K562 (cell line): ENCODE measurements around the gene NOD2. TPM values are rescaled to one million over a fixed set of nuclear protein-coding genes. Genes with fewer than 3 reads are reported as not detected.

Experiments
- ATAC-seq: fragments of 200-7000 bp; cut with Tn5 transposase; 3 replicates; pipeline ENCODE4 v1.9.1; 2020; ENCODE audit warnings: moderate library complexity
- BruUV-seq: library from RNA; stranded (reverse); fragments of 400-500 nt; replicated peaks from 2 replicates; lab custom pipeline; 2021; lab: Mats Ljungman, UMichigan
- CTCF ChIA-PET: fragments of 300-600 bp; formaldehyde crosslinking; extraction: SDS; loops from one replicate; lab custom pipeline; 2021; ENCODE audit warnings: low intra/inter-chr PET ratio; lab: Yijun Ruan, JAX
- POLR2A ChIA-PET: fragments of 300-600, 350-650 bp; sonication (Branson Sonifier 250); formaldehyde crosslinking; extraction: SDS; loops from one replicate; lab custom pipeline; 2021; ENCODE audit warnings: antibody characterized with exemption, inconsistent platforms; lab: Yijun Ruan, JAX
- DNase-seq, 4 experiments: peaks; one replicate each; pipeline versions ENCODE4 v3.0.0 to v3.0.0-alpha.2; 2011 to 2018; ENCODE audit warnings: low spot score in 3 of 4, mixed read lengths in 3 of 4; ENCODE audit errors: extremely low read depth in 1 of 4
- FAIRE-seq: peaks from 2 replicates; lab custom pipeline; 2011; peaks lifted over from hg19 to GRCh38; lab: Jason Lieb, UNC
- H2AFZ ChIP-seq: 2 replicates; pipeline ENCODE4 v1.6.0; 2011; ENCODE audit warnings: low read depth, low read length, control low read depth, inconsistent platforms
- H3K27ac ChIP-seq: fragments of 200-600 bp; 3 replicates; pipeline ENCODE4 v1.8.0; 2011; ENCODE audit warnings: low read depth, mild to moderate bottlenecking, control low read depth, inconsistent platforms, low read length, moderate library complexity, mixed read lengths; ENCODE audit errors: extremely low read depth
- H3K27me3 ChIP-seq, 2 experiments: fragments of 300-600 bp in 1 of 2; 2 replicates in 1 of 2; 3 replicates in 1 of 2; pipeline versions ENCODE4 v1.6.0 to v1.8.0; 2011; ENCODE audit warnings: inconsistent platforms in 2 of 2, low read length in 2 of 2, mild to moderate bottlenecking in 1 of 2, mixed read lengths in 1 of 2, moderate library complexity in 1 of 2; ENCODE audit not compliant: control insufficient read depth in 2 of 2, insufficient read depth in 2 of 2
- H3K36me3 ChIP-seq: fragments of 300-600 bp; 3 replicates; pipeline ENCODE4 v1.8.0; 2011; ENCODE audit warnings: mild to moderate bottlenecking, low read length, inconsistent platforms; ENCODE audit not compliant: control insufficient read depth, insufficient read depth
- H3K4me1 ChIP-seq, 2 experiments: fragments of 200-600 bp in 1 of 2; replicated peaks in 1 of 2; 2 replicates in 1 of 2; 3 replicates in 1 of 2; pipeline versions ENCODE4 v1.5.1 to v1.8.0; 2011; ENCODE audit warnings: inconsistent platforms in 2 of 2, low read length in 2 of 2, mild to moderate bottlenecking in 1 of 2, mixed read lengths in 1 of 2, moderate library complexity in 1 of 2; ENCODE audit not compliant: control insufficient read depth in 2 of 2, insufficient read depth in 2 of 2
- H3K4me2 ChIP-seq: 2 replicates; pipeline ENCODE4 v1.6.1; 2011; ENCODE audit warnings: low read length, control low read depth, inconsistent platforms, mixed read lengths; ENCODE audit not compliant: insufficient read depth
- H3K4me3 ChIP-seq: fragments of 200-600 bp; sonication (generic), shearing (Covaris generic); 2 replicates; pipeline ENCODE4 v1.5.1; 2016; ENCODE audit warnings: control low read depth, inconsistent platforms
- H3K79me2 ChIP-seq: fragments of 200-600 bp; 3 replicates; pipeline ENCODE4 v1.8.0; 2011; ENCODE audit warnings: low read length, inconsistent platforms; ENCODE audit not compliant: control insufficient read depth, insufficient read depth
- H3K9ac ChIP-seq, 2 experiments: 2 replicates each; pipeline versions ENCODE4 v1.6.0 to v1.6.1; 2011; ENCODE audit warnings: low read depth in 2 of 2, low read length in 2 of 2, control low read depth in 1 of 2, inconsistent platforms in 1 of 2, mild to moderate bottlenecking in 1 of 2, mixed read lengths in 1 of 2; ENCODE audit not compliant: insufficient read depth in 1 of 2
- H3K9me1 ChIP-seq: one replicate; pipeline ENCODE4 v1.6.0; 2011; ENCODE audit warnings: inconsistent platforms, mild to moderate bottlenecking, low read length, moderate library complexity; ENCODE audit not compliant: control insufficient read depth, insufficient read depth
- H3K9me3 ChIP-seq: replicated peaks from 2 replicates; pipeline ENCODE4 v1.5.1; 2011; ENCODE audit warnings: low read depth, low read length, inconsistent platforms; ENCODE audit not compliant: control insufficient read depth, insufficient read depth
- H4K20me1 ChIP-seq: replicated peaks from 2 replicates; pipeline ENCODE4 v1.6.1; 2011; ENCODE audit warnings: low read length, inconsistent platforms, mixed read lengths; ENCODE audit not compliant: control insufficient read depth, insufficient read depth
- CAMTA2 ChIP-seq: fragments of 250-450 bp; sonication (Bioruptor Pico); conservative IDR thresholded peaks from 2 replicates; pipeline ENCODE4 v1.5.1; 2022
- FOXM1 ChIP-seq, 2 experiments: fragments of 450-650 bp in 1 of 2; sonication (generic) in 1 of 2; formaldehyde crosslinking in 1 of 2; IDR thresholded peaks; 2 replicates each; pipeline versions ENCODE4 v1.6.1 to v1.9.0; 2017 to 2022; ENCODE audit warnings: low read depth in 2 of 2, mild to moderate bottlenecking in 2 of 2, missing genetic modification reagents in 1 of 2, moderate library complexity in 1 of 2
- GTF3C2 ChIP-seq: IDR thresholded peaks from 3 replicates; pipeline ENCODE4 v1.6.1; 2011; ENCODE audit warnings: borderline replicate concordance, mild to moderate bottlenecking, moderate library complexity; ENCODE audit not compliant: insufficient read length; ENCODE audit errors: extremely low read depth
- JUNB ChIP-seq: fragments of 450-650 bp; formaldehyde crosslinking; conservative IDR thresholded peaks from 2 replicates; pipeline ENCODE4 v1.4.0; 2020; ENCODE audit warnings: mild to moderate bottlenecking
- KDM4B ChIP-seq, 2 experiments: fragments of 450-650 bp in 1 of 2; sonication (generic) in 1 of 2; IDR thresholded peaks; 2 replicates each; pipeline ENCODE4 v1.6.1; 2016 to 2017; ENCODE audit warnings: borderline replicate concordance in 2 of 2, antibody characterized with exemption in 1 of 2, low read depth in 1 of 2, mild to moderate bottlenecking in 1 of 2
- NFIX ChIP-seq: fragments of 250-450 bp; sonication (Bioruptor Pico); IDR thresholded peaks from 2 replicates; pipeline ENCODE4 v1.4.0; 2020; ENCODE audit warnings: low read depth, mild to moderate bottlenecking, moderate library complexity
- PHB ChIP-seq: fragments of 250-450 bp; sonication (Bioruptor Pico); IDR thresholded peaks from 2 replicates; pipeline ENCODE4 v1.5.0; 2021
- POU5F1 ChIP-seq: fragments of 150-350 bp; IDR thresholded peaks from 2 replicates; pipeline ENCODE4 v1.6.1; 2014; ENCODE audit warnings: borderline replicate concordance, low read length, low read depth, mild to moderate bottlenecking; ENCODE audit not compliant: partially characterized antibody
- PRMT5 ChIP-seq: sonication (generic); formaldehyde crosslinking; IDR thresholded peaks from 2 replicates; pipeline ENCODE4 v1.5.0; 2020; ENCODE audit warnings: missing genetic modification reagents
- RFX1 ChIP-seq: fragments of 450-650 bp; IDR thresholded peaks from 2 replicates; pipeline ENCODE4 v1.6.1; 2016; ENCODE audit warnings: mild to moderate bottlenecking, moderate library complexity
- SIN3A ChIP-seq, 2 experiments: fragments of 150-350 bp in 1 of 2; IDR thresholded peaks; 2 replicates each; pipeline ENCODE4 v1.6.1; 2011 to 2016; ENCODE audit warnings: borderline replicate concordance in 2 of 2, low read depth in 2 of 2, low read length in 2 of 2, mild to moderate bottlenecking in 2 of 2, moderate library complexity in 2 of 2; ENCODE audit not compliant: control insufficient read depth in 1 of 2
- WHSC1 ChIP-seq: IDR thresholded peaks from one replicate; pipeline ENCODE4 v1.6.1; 2012; ENCODE audit warnings: low read length, control low read depth, inconsistent platforms
- ZNF140 ChIP-seq: fragments of 250-450 bp; sonication (Bioruptor Pico); IDR thresholded peaks from 2 replicates; pipeline ENCODE4 v1.8.0; 2021; ENCODE audit warnings: moderate library complexity, mild to moderate bottlenecking, inconsistent platforms
- ZNF668 ChIP-seq: fragments of 250-450 bp; sonication (Bioruptor Pico); IDR thresholded peaks from 2 replicates; pipeline ENCODE4 v1.8.0; 2022; ENCODE audit warnings: mild to moderate bottlenecking, inconsistent platforms
- WGBS: fragments of 100-300 bp; shearing (Covaris generic); methylation state at CpG from one replicate; pipeline ENCODE4 v1.1.6; 2016; ENCODE audit warnings: low coverage, mixed read lengths; ENCODE audit not compliant: insufficient coverage; ENCODE audit errors: missing lambda C conversion rate; 5-methylcytosine and 5-hydroxymethylcytosine counted together
- in situ Hi-C: fragments of 300-500 bp; cut with MboI; formaldehyde crosslinking; loops from 4 replicates; pipeline ENCODE4 v1.15.0; 2018; ENCODE audit warnings: inconsistent platforms, mixed read lengths
- intact Hi-C: fragments of 100-400 bp; cut with micrococcal nuclease; formaldehyde crosslinking; loops from 2 replicates; pipeline ENCODE4 v1.14.2; 2022
- polyA plus RNA-seq, 8 experiments: library from polyadenylated mRNA; depleted of rRNA in 4 of 8; stranded (reverse) in 5 of 8; unstranded in 3 of 8; fragments of >200 nt; fragmentation: Nextera tagmentation in 2 of 8; fragmentation: Illumina TruSeq in 1 of 8; extraction: Ambion mirVana in 2 of 8; extraction: Trizol in 1 of 8; gene quantifications; 2 replicates each; pipeline versions ENCODE4 v1.2.1 to v1.2.3, GENCODE V29; 2011 to 2014; ENCODE audit warnings: inconsistent platforms in 1 of 8, missing spikeins in 1 of 8
- total RNA-seq, 7 experiments: library from RNA; depleted of rRNA in 6 of 7; stranded (reverse); fragments of >200 nt in 6 of 7; fragmentation: Illumina TruSeq in 2 of 7; extraction: Trizol in 2 of 7; gene quantifications; 2 replicates each; pipeline versions ENCODE4 v1.2.1 to v1.2.3, GENCODE V29; 2011 to 2021; ENCODE audit warnings: low replicate concordance in 1 of 7
- TF ChIP-seq, protein P1 (sequence below): fragments of 250-450 bp; sonication (Bioruptor Pico); IDR thresholded peaks from 2 replicates; pipeline ENCODE4 v1.4.0; 2020; ENCODE audit warnings: mild to moderate bottlenecking, moderate library complexity

NOD2 gene
- total and polyA plus RNA-seq, 9 of the 15 experiments (the other 6 are each of a cell fraction or from before 2014, with no cell fraction given), result 0.04 TPM; not detected in 8

DNA sequence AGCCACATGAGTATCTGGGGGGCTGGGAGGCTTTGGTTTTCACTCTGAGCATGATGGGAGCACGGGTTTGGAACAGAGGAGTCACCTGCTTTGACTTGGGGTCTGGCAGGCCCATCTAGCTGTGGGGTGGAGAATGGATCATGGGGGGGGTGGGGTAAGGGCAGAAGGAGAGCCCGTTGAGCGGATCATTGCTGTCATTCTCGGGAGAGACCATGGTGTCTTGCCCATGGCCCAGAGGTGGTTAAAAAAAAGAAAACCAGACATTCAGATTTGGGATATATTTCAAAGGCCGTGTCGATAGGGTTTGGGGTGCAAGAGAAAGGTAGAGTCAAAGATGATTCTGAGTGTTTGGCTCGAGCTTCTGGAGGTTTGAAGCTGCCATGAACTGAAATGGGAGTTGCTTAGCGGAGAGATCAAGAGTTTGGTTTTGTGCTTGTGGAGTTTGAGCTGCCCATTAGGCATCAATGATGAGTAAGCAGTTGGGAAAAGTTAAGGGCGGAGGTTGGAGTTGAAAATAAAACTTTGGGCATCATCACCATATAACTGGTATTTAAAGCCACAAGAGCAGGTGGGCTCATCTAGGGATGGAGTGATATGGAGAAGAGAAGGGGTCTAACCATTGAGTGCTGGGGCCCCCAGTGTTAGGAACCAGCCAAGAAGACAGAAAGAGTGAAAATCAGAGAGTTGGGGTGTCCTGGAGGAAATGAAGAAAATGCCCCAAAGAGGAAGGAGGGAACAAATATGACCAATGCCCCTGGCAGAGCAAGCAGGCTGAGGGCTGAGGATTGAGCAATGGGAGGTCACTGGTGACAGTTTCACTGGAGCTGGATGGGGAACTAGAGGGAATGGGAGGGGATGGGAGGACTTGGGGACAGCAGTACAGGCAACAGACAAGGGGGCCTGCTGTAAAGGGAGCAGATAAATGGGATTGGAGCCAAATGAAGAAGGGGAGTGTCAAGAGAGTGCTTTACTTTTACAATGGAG lies 1.9 kb downstream of the NOD2 start:
- peaks cover 9 to 15% of the 10 kb centered on the region in 2 experiments; a peak in 4 of 5 replicates for H3K4me1 ChIP-seq
- H3K9ac ChIP-seq, result no peak overlapping the region
- no TSS peak for BruUV-seq
- H2AFZ ChIP-seq, result no peak overlapping the region
- CTCF ChIA-PET, result interaction anchor here (0.6 kb wide), 1 partner anchor 111 kb away, joined by 3 read pairs; no protein-coding TSS in a partner anchor
- POLR2A ChIA-PET, result no interaction called here
- in situ Hi-C loops, result no loop called here
- H3K9me3 ChIP-seq, result no peaks in the 10 kb centered on the region
- H3K36me3 ChIP-seq, result no peaks in the 10 kb centered on the region
- H3K27ac ChIP-seq, result no peak overlapping the region
- peaks cover 0 to 33% of the 10 kb centered on the region in 2 experiments; a peak in 3 of 5 replicates for H3K27me3 ChIP-seq
- H3K4me3 ChIP-seq, result no peak overlapping the region
- no peak overlapping the region for H3K4me2 ChIP-seq
- ATAC-seq, result no peak
- intact Hi-C loops, result no loop called here
- H4K20me1 ChIP-seq, result no peaks in the 10 kb centered on the region; the same call in 1 of the 2 replicates
- 5% methylated on average over 9 of the region's 9 CpGs for WGBS
- no peak for DNase-seq
- no peak for FAIRE-seq
- H3K9me1 ChIP-seq, result no peaks in the 10 kb centered on the region
- H3K79me2 ChIP-seq, result no peaks in the 10 kb centered on the region
- no peak for TF ChIP-seq FOXM1 (IDR thresholded peaks at IDR 0.05; ENCODE audit: low read depth)
- no peak for TF ChIP-seq FOXM1 (CRISPR knock-in tag; IDR thresholded peaks at IDR 0.05; ENCODE audit: low read depth)
- TF ChIP-seq NFIX (CRISPR knock-in tag), result no peak
- TF ChIP-seq ZNF140 (CRISPR knock-in tag), result no peak
- no peak for TF ChIP-seq CAMTA2 (CRISPR knock-in tag)
- TF ChIP-seq GTF3C2, result no peak
- no peak for TF ChIP-seq PHB (CRISPR knock-in tag)
- no peak for TF ChIP-seq ZNF668 (CRISPR knock-in tag)
- TF ChIP-seq RFX1, result no peak
- TF ChIP-seq, protein P1, sequence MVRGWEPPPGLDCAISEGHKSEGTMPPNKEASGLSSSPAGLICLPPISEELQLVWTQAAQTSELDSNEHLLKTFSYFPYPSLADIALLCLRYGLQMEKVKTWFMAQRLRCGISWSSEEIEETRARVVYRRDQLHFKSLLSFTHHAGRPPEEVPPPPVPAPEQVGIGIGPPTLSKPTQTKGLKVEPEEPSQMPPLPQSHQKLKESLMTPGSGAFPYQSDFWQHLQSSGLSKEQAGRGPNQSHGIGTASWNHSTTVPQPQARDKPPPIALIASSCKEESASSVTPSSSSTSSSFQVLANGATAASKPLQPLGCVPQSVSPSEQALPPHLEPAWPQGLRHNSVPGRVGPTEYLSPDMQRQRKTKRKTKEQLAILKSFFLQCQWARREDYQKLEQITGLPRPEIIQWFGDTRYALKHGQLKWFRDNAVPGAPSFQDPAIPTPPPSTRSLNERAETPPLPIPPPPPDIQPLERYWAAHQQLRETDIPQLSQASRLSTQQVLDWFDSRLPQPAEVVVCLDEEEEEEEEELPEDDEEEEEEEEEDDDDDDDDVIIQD (CRISPR knock-in tag), result no peak
- no peak for TF ChIP-seq JUNB
- no peak for TF ChIP-seq SIN3A (IDR thresholded peaks at IDR 0.05; ENCODE audit: borderline replicate concordance in 2 of 2, control insufficient read depth in 1 of 2, low read depth in 2 of 2, low read length in 2 of 2)
- no peak for TF ChIP-seq WHSC1
- TF ChIP-seq KDM4B (IDR thresholded peaks at IDR 0.05; ENCODE audit: borderline replicate concordance in 2 of 2, low read depth in 1 of 2), result no peak
- TF ChIP-seq POU5F1, result no peak
- no peak for TF ChIP-seq PRMT5 (CRISPR knock-in tag)
